ENCODE results near the gene BCL6.

Gene BCL6

DNA sequence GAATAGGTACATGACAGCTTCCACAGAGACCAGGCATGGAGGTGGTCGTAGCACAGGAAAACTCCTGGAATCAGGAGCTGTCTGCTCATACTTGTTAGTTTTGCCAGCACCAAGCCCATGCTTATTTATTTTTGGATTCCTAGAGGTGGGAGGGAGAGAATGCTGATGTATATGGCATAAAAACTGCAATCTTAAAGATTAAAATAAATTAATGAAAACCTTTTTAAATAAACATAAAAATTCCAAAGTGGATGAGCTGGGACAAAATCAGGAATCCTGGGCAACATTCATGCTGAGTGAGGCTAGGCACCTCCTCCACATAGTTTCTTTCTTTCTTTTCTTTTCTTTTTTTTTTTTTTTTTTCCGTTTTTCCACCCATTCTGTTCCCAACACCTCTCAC is 14.3 kb upstream of the BCL6 start:
- DNase-seq = no peak

DNA sequence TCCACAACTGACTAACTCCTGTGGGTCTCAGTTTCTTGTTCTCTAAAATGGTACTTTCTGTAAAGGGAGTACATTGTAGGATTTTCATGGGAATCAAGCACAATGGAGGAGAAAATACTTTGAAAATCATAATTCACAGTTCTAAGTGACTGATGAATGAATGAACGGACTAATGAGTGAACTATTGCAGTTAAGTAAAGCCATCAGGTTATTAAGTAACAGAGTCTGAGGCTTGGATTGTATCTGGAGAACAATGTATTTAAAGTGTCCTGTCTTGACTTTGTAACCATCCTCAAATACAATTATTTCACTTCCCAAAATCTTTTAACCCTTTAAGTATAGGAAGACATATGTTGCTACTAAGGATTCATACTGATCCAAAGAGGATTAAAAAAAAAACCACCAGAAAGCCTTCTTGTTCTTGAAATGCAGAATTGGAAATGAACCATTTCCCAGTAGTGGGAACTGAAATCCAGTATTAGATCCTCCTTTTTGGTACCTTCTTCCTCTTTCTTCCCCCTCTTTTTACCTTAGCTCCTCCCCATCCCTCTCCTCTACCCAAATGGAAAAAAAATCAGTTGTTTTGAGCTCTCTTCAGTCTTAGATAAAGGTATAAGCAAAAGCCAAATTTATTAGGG is 13.2 kb upstream of the BCL6 start:
- no peak for DNase-seq

DNA sequence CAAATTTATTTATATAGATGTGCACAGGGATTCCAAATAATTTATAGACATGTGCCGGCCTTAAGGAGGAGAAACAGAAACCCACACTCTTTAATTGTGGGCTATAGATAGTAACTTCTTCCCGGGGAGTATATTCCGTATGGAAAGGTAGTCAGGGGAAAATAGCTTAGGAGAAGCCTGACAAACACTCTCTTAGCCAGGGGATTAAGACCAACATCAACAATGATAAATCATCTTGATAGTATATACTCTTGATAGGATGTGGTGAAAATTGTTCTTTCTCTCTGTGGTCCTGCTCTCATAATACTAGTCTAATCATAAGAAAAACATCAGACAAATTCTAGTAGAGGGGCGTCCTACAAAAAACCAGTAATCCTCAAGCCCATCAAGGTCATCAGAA is 8.2 kb upstream of the BCL6 start:
- no peak for DNase-seq

GRCh38 chr3:187750513-187751123 is 5.3 kb upstream of the BCL6 start:
- no peak for DNase-seq

- DNase-seq = no peak
Measured at GRCh38 chr3:187750006-187750512, 4.8 kb upstream of the BCL6 start.

GRCh38 chr3:187748050-187748481 is 2.8 kb upstream of the BCL6 start:
- peak; percentile 78 for DNase-seq

GRCh38 chr3:187747506-187747905 is 2.2 kb upstream of the BCL6 start:
- no peak for DNase-seq

GRCh38 chr3:187746442-187747281 is 1.4 kb upstream of the BCL6 start:
- no peak for DNase-seq

DNA sequence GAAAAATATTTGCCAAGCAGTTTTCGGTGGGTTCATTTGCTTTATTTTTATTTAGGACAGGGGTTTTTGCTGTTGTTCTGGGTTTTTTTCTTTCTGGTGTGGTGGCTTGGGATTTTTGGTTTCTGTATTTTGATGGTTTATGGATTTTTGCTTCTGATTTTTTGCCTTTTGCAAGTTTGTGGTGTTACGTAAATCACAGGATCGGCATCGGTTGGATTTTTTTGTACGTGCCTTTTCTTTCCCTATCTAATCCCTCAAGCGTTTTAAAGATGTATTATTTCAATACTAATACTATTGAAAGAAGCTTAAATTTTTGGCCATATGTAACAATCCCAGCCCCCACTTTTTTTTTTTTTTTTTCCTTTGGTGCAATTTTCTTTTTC is 782 bp upstream of the BCL6 start:
- no peak for DNase-seq

GRCh38 chr3:187744169-187745151 is 808 bp downstream of the BCL6 start:
- DNase-seq = peak; percentile 41

GRCh38 chr3:187743195-187744141 is 1.8 kb downstream of the BCL6 start:
- peak; percentile 29 for DNase-seq

- DNase-seq = peak; percentile 9
Measured at GRCh38 chr3:187742351-187743171, 2.7 kb downstream of the BCL6 start.

GRCh38 chr3:187741403-187742350 is 3.6 kb downstream of the BCL6 start:
- DNase-seq = peak; percentile 68

- DNase-seq = peak; percentile 56
Measured at GRCh38 chr3:187740421-187741399, 4.6 kb downstream of the BCL6 start.

DNA sequence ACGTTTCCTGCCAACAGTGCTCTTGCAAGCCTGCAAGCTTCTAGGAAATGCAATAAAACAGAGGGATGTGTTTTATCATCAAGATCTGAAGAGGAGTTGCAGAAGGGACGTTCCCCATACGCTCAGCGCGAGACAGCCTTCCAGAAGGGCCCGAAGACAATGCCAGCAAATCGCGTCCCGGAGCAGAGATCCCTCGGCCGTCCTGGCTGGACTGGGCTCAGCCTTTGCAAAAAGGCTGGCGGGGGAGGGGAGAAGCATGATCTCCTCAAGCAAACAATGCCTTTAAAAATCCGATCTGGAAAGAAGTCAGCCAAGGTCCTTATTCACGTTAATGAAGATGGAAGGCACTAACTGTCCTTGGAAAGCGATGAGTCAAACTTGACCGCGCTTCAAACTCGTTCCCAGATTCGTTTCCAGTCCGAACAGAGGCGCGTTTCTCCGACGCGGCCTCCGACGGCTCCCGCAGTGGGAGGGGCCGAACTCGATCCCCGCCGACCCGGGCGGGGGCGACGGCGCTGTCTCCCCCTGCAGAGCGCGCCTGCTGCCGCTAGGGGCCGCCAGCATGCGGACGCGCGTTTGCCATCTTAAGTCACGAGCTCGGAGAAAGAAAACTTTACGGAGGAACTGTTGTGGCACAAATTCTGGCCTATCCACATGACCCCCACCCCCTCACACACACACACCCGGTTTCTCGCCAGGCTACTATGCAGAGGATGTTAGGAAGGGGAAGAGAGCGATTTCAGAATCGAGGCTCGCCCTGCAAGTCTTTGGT is 5.5 kb downstream of the BCL6 start:
- DNase-seq = peak; percentile 77

DNA sequence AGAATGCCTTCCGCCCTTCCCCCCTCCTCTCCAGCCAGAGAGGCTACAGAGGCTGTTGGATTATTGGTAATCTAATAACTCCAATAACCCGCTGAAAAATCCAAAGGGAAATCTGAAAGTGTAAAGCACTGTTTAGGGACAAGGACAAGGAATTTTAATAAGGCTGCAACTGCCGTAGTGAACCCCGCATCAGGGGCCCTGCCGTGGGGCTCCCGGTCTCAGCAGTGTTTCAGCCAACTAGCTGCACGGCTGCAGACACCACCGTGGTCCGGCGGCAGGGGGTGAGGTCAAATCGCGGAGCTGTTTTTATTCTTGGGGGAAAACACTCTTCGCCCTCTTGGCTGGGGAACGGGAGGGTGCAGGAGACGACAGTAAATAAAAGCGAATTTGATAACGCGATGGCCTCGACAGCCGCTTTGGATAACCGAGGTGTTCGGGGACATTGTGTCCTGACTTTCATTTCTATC is 6.1 kb downstream of the BCL6 start:
- DNase-seq = peak; percentile 28
